NB4 (cell line): ENCODE measurements around the gene OTUD5.

Experiments
- DNase-seq: peaks from one replicate; pipeline ENCODE4 v3.0.0; 2010; ENCODE audit warnings: low read depth
- H3K4me3 ChIP-seq: one replicate; pipeline ENCODE4 v1.5.1; 2011; ENCODE audit warnings: mild to moderate bottlenecking, low read depth, low read length, moderate library complexity
- CTCF ChIP-seq: IDR thresholded peaks from one replicate; pipeline ENCODE4 v1.5.1; 2012; ENCODE audit warnings: low read depth, low read length
- MYC ChIP-seq: IDR thresholded peaks from 2 replicates; pipeline ENCODE4 v1.6.1; 2011; ENCODE audit warnings: low read depth, low read length
- POLR2A ChIP-seq: IDR thresholded peaks from 2 replicates; pipeline ENCODE4 v1.6.1; 2011; ENCODE audit warnings: mild to moderate bottlenecking; ENCODE audit not compliant: insufficient read length; ENCODE audit errors: extremely low read depth
- TF ChIP-seq, protein P1 (sequence below): IDR thresholded peaks from 2 replicates; pipeline ENCODE4 v1.6.1; 2011; ENCODE audit warnings: low read depth, low read length

Gene OTUD5, protein sequence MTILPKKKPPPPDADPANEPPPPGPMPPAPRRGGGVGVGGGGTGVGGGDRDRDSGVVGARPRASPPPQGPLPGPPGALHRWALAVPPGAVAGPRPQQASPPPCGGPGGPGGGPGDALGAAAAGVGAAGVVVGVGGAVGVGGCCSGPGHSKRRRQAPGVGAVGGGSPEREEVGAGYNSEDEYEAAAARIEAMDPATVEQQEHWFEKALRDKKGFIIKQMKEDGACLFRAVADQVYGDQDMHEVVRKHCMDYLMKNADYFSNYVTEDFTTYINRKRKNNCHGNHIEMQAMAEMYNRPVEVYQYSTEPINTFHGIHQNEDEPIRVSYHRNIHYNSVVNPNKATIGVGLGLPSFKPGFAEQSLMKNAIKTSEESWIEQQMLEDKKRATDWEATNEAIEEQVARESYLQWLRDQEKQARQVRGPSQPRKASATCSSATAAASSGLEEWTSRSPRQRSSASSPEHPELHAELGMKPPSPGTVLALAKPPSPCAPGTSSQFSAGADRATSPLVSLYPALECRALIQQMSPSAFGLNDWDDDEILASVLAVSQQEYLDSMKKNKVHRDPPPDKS

GRCh38 chrX:48957477-48957826 is at the start of gene OTUD5:
Gene OTUD5 (minus strand): TSS chrX:48957607. CDS start chrX:48957570, 37 bp downstream.
- H3K4me3 ChIP-seq, result peak within 1 kb of the TSS; percentile 82

DNA sequence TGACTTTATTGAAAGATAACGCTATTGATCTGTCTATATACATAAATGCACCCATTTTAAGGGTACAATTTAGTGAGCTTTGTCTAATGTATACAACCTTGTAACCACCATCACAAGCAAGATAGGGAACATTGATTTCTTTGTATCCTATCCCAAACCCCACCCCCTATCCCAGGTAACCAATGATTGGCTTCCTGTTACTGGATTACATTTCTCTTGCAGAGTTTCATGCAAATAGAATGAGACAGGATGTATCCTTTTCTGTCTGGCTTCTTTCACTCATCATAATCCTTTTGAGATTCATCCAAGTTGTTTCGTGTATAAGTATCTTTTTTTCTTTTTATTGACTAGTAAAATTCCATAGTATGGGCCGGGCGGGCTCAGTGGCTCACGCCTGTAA is 46.3 kb upstream of the OTUD5 start:
- no peak overlapping the region for H3K4me3 ChIP-seq
- TF ChIP-seq, protein P1, sequence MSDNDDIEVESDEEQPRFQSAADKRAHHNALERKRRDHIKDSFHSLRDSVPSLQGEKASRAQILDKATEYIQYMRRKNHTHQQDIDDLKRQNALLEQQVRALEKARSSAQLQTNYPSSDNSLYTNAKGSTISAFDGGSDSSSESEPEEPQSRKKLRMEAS, result no peak
- TF ChIP-seq POLR2A (no peak), MYC (no peak), CTCF (no peak)
- no peak for DNase-seq

More at GRCh38 chrX:48957477-48957826, at the start of gene OTUD5:
- TF ChIP-seq CTCF (no peak), POLR2A (no peak), MYC (no peak)
- TF ChIP-seq, protein P1, result no peak
- DNase-seq, result peak; percentile 78

DNA sequence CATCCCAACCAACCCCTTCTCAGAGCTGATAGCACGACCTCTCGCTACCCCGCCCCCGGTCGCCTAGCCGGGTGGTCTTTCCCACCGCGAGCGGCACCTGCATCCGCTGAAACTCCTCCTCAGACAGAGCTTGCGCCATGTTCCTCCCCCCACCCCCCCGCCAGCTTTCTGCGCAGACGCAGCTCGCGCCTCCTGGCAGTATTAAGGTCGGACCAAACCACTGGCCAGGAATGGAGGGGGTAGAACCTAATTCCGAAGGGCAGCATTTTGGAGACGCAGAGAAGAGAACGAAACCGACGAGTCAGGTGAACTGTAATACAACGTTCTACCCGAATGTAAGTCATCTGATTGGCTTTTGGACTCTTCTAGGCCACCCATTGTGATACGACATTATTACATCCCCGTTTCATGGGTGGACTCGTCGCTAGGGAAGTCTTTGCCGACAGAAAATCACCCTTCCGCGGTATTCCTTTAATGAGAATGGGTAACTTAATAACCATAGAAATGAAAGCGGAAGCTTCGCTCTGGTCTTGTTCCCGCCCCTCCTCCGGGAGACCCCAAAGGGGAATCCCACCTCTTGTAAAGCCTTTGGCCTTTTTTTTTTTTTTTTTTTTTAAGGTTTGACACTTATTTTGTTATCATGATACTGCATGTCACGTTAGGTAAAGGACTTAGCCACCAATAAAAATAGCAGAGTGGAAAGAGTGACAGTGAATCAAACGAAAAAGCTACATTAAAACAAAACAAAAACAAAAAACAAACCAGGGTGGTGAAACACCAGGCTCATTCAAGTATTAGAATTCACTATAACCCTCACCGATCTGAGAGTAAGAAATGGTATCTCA is 44.9 kb upstream of the OTUD5 start, which contains the start of gene GRIPAP1:
TSS of gene GRIPAP1 (minus strand) at position 174 of the 845 bp plus-strand sequence. CDS start at position 139, 35 bp downstream.
- peak; percentile 92 for DNase-seq
- H3K4me3 ChIP-seq, result peak within 1 kb of the TSS; percentile 97
- TF ChIP-seq POLR2A (peak; percentile 70), CTCF (no peak), MYC (no peak)
- TF ChIP-seq, protein P1, result 0 out of 2 replicates have a peak, but pooled peaks have one; percentile 42

GRCh38 chrX:49001521-49002090 is 44.2 kb upstream of the OTUD5 start:
- TF ChIP-seq POLR2A (no peak), CTCF (no peak), MYC (no peak; the same call in 1 of the 2 replicates)
- TF ChIP-seq, protein P1, result no peak; the same call in 1 of the 2 replicates
- peak; percentile 76 for DNase-seq
- H3K4me3 ChIP-seq, result peak overlapping the region; percentile 97

DNA sequence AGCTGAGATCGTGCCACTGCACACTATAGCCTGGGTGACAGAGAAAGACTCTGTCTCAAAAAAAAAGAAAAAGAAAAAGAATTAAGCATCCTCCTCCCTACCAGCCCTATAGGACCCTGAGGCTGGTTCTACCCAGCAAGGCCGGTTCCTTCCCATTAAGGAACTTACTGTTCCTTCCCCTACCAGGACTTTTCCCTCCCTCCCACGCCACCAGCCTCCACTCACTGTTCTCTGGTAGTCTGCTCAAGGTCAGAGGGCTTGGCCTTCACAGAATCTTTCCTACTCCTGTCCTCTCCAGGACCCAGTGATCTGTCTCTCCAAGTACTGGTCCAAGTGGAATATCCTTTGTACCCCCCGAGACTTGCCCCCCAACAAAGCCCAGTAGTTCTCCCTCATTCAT is 43.2 kb upstream of the OTUD5 start:
- TF ChIP-seq CTCF, result no peak
- TF ChIP-seq, protein P1, result no peak
- TF ChIP-seq MYC, result no peak
- no peak for TF ChIP-seq POLR2A
- peak overlapping the region; percentile 97 for H3K4me3 ChIP-seq
- no peak for DNase-seq
